ENCODE data around the gene MIB2.

Gene MIB2

DNA sequence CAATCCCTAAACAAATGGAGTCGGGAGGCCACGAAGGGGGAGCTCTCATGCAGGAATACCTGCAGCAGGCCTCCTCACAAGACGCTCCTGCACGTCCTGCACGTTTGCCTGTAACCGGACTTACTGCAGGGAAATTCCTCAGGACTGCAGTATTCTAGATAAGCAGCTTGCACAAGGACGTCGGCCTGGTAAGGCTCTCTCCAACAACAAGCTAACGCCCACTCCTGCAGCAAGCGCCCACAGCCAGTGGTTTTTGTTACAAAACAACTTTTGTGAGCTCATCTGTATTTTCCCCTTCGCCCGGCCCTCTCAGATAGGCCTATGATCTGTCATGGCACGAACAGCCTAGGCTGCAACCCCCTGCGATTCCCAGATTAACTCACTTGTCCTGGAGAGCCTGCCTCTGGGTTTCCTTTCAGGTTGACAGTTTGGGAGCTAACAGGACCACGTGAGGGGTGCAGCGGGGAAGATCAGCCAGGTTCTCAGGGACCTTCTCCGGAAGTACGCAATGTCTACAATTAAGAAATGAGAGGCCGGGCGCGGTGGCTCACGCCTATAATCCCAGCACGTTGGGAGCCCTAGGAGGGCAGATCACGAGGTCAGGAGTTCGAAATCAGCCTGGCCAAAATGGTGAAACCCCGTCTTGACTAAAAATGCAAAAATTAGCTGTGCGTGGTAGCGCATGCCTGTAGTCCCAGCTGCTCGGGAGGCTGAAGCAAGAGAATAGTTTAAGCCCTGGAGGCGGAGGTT, 921 bp upstream of the MIB2 start:
- DNase-seq (ENCODE audit: low read depth in 3 of 3), result peak; percentile 24 to 48 (median 45)

DNA sequence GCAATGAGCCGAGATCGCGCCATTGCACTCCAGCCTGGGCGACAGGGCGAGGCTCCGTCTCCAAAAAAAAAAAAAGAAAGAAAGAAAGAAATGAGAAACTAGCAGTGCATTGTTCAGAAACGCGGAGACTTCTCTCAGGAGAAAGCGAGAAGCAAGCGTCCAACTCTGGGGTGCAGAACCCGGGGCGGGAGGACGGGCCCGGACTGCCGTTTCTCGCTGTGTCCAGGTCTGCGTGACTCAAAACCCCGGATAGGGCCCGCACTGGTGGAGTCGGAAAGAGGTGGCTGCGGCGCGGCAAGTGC, 395 bp upstream of the MIB2 start:
- DNase-seq (ENCODE audit: low read depth in 3 of 3), result no peak

DNA sequence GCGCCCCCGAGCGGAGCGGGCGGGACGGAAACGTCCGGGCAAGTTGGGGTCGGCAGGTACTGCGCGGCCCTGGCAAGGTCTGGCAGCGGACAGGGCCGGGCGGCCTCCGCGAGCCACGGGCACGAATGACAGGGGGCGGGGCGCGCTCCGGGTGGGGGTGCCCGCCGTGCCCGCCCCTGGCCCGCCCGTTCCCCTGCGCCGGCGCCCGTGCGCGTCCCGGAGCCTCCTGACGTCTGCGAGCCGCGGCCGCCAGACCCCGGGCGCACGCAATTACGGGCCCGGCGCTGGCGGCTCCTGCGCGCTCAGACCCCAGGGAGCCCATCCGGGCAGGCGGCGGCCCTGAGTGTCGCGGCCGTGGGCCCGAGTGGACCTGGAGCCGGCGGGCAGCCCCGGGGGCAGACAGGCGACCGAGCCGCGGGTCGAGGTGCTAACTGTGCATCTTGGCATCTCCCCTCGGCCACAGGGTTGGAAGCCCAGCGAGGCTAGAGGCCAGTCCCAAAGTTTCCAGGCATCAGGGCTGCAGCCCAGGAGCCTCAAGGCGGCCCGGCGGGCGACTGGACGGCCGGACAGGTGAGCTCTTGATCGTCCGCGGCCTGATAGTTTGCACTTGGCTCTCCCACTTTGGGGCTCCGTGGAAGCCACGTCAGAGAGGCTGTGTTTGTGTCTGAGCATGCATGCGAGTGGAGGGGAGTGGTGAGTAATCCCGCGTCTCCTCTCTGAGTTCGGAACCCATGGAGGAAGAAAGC, 918 bp downstream of the MIB2 start:
- no peak for DNase-seq (ENCODE audit: low read depth in 3 of 3)

DNA sequence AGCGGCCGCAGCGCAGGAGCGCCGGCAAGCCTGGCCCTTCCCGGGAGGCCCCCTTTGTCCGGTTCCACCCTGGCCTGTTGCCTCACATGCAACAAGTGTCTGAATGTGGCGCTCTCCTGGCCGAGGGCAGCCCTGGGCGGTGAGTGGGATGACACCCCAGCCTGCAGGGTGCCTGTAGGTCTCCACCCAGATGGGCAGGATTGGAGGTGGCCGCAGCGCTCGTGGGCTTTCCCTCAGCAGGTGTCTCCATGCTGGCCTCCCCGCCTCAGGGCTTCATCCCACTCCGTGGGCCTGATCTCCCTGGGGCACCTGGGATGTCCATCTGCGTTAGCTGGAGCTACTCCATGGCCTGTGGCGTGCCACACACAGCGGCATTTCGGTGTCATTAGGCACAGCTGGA, 1.5 kb downstream of the MIB2 start:
- DNase-seq (ENCODE audit: low read depth in 3 of 3), result no peak

DNA sequence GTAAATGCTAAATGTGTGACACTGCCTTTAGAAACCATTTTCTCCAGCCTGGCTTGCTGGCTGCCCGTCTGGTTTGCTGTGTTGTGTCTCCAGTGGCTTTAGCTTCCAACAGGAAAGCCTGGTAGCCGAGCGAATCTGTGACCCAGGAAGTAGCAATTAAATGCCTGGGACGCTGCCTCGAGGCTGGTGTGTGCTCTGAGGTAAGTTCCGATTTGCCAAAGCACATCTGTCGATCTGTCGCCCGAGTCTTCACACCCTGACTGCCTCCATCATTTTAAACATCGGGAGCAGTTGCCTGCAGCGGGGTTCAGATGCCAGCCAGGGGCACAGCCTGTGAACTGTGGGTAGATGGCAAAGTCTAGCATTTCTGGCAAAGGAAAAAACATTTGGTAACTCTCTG, 2.2 kb downstream of the MIB2 start:
- DNase-seq (ENCODE audit: low read depth in 3 of 3), result no peak

DNA sequence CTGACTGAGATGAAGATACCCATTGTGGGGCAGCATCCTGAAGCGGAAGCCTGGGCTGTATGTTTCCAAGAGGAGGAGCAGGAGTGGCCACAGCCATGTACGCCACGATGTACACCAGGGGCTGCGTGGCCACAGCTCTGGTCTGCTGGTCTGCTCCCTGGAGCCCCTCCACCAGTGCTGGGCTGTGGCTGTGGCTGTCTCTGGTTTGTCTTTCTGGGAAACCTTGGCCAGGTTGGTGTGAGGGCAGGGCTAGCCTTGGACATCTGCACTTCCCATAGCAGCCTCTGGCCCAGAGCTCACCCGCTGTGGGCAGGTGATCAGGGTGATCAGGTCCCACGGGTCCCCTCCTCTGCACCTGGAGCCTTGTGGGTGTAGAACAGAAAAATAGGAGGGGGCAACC, 2.6 kb downstream of the MIB2 start:
- no peak for DNase-seq (ENCODE audit: low read depth in 3 of 3)

DNA sequence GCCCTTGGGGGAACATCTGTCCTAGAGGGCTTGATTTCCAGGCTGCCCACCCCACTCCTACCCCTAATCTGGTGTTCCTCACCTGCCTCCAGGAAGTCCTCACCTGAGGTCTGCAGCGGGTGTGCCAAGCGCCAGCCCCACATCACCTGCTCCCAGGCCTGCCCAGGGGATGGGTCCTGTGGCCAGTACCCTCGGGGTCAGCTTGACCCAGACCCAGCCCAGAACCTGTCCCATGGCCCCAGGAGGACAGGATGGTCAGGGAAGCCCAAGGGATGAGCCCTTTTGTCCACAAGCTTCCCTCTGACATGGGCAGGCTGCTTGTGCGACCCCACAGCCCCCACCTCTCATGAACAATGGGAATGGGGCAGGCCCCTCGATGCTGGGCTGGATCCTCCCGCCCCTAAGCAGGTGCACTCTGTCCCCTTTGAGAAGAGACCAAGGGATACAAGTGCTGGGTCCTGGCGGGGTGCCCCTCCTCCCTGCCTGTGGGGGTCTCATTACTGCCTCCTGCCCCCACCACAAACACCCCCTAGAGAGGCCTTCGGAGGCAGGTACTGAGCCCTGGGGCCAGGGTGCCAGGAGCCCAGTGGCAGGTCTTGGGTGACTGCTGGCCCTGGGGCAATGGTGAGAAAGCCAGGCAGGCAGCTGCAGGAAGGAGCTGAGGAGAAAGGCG, 3.2 kb downstream of the MIB2 start:
- no peak for DNase-seq (ENCODE audit: low read depth in 3 of 3)

DNA sequence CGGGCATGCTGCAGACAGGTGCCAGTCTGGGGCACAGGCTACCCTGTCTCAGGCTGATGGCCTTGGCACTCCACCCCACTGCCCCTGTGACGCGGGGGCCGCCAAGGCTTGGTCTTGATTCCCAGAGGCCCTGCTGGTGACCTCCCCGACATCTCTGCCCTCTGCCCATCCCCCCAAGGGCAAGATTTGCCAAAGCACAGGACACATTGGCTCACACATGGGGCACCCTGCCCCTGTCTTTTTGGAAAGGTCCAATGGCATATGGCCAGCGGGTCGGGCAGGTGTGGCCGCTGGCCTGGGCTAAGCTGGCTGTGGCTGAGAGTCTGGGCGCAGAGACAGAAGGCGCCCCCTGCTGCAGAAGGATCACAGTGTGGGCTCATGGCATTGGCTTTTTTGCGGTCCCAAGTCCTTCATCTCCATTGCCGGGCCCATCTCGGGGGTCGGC, 4.6 kb downstream of the MIB2 start:
- no peak for DNase-seq (ENCODE audit: low read depth in 3 of 3)

DNA sequence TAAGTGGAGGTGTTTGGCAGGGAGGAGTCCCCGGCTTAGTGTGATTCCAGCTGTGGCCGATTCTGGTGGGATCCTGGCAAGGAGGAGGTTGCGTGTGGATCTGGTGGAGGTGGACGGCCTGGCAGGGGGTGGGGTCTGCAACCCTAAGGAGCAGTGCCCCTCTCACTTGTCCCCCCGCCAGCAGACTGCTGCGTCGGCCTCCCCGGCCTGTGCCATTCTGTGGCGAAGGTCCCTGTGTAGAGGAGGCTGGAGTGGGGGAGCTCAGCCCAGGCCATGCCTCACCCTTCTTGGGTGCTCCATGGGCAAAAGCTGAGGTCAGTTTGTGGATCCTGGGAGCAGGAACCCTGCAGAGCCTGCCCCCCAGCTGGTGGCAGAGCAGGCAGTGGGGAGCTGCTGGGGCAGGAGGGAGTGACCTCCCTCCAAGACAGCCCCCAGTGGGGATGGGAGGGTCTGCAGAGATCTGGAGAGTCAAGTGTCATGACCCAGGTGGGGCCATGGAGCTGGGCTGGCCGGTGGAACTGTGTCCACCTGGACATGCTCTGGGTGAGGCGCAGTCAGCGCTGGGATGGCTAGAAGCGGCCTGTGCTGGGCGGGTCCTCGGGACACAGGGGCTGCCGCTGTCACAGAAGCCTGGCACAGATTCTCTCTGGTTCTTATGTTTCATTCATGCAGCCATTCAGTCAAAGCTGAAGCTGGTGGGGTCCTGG, 5.3 kb downstream of the MIB2 start:
- no peak for DNase-seq (ENCODE audit: low read depth in 3 of 3)

DNA sequence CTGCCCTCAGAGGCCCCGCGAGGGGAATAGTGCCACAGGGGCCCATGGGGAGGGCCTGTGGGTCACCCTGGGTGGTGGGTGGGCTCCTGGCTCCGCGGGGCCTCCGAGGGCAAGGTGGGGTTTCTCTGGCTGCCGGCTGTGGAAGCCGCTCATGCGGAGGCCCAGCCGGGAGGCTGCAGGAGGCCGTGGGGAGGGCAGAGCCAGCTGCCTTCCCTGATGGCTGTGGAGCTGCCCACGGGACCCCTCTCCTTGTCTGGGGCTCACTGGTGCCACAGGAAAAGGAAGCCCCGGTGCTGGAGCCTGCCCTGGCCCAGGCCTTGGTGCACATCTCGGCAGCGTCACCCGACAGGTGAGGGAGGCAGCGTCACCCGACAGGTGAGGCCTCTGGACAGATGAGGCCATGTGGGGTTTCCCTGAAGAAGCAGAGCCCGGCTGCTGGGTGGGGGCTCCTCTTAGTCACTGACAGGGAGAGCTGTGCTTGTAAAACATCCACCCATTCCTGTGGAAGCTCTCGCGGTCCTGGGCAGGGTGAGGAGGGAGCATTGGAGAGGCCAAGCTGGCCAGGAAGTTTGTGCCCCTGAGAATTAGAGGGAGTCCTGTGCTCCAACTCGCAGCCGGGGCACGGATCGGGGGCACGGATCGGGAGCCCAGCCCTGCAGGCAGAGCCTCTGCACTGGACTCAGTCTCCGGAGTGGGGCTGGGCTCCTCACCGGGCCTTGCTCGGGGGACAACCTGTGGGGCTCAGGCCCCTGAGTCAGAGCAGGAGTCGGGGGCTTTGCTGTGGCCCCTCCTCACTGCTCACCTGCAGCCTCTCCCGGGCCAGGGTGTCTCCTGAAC, 6.1 kb downstream of the MIB2 start:
- no peak for DNase-seq (ENCODE audit: low read depth in 3 of 3)

DNA sequence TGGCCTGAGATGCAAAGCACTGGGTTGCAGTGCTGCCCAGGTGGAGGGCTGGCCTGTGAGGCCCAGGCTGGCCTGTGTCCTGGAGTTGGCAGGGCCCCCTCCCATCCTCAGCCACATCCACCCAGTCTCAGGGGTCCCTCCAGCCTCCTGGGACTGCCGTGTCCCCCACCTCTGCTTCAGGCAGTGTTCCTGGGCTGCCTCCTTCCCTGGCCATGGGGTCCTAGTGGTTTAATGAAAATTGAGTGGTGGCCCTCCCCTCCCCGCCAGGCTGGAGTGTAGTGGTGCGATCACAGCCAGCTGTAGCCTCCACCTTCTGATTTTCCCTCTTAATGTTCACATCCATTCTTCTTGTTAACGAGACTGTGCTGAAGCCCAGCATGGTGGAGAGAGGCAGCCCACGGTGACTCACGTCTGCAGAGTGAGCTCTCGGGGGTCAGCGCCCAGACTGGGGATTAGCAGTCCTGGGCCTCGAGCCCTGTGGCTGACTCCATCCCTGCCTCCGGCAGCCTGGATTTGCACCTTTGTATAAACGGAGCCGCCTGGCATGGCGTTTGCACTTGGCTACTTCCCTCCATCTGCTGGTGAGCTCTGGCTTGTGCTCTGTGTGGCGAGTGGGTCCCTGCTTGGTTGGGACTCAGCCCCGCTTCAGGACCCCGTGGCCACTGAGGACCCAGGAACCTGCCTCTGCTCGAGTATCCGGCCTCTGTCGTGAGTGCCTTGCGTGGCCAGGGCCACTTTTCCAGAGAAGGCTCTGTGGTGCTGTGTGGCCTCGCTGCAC, 6.9 kb downstream of the MIB2 start:
- no peak for DNase-seq (ENCODE audit: low read depth in 3 of 3)

DNA sequence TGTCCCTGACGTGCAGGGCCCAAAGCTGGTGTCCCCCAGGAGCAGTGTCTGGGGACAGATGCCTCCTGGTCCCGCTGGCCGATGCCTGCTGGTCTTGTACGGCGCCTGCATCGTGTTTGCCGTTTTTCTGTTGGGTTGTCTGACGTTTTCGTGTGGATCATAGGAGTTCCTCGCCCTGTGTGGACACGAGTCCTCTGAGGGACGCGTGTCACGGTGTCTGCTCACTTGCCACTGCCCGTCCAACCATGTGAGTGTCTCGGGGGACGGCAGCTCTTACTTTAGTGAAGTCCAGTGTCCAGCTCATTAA, 7.4 kb downstream of the MIB2 start:
- DNase-seq (ENCODE audit: low read depth in 3 of 3), result no peak

DNA sequence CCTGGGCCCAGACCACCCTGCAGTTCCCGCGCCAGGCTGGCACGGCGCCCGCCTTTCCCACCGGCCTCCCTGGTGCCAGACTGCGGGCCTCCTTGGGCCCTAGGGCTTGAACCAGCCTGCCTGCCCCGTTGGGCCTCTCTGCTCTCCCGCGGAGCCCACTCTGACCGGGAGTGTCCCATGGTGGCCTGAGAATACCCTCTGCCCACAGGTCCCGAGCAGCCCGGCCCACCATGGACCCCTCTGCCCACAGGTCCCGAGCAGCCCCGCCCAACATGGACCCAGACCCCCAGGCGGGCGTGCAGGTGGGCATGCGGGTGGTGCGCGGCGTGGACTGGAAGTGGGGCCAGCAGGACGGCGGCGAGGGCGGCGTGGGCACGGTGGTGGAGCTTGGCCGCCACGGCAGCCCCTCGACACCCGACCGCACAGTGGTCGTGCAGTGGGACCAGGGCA, 7.9 kb downstream of the MIB2 start:
- no peak for DNase-seq (ENCODE audit: low read depth in 3 of 3)

DNA sequence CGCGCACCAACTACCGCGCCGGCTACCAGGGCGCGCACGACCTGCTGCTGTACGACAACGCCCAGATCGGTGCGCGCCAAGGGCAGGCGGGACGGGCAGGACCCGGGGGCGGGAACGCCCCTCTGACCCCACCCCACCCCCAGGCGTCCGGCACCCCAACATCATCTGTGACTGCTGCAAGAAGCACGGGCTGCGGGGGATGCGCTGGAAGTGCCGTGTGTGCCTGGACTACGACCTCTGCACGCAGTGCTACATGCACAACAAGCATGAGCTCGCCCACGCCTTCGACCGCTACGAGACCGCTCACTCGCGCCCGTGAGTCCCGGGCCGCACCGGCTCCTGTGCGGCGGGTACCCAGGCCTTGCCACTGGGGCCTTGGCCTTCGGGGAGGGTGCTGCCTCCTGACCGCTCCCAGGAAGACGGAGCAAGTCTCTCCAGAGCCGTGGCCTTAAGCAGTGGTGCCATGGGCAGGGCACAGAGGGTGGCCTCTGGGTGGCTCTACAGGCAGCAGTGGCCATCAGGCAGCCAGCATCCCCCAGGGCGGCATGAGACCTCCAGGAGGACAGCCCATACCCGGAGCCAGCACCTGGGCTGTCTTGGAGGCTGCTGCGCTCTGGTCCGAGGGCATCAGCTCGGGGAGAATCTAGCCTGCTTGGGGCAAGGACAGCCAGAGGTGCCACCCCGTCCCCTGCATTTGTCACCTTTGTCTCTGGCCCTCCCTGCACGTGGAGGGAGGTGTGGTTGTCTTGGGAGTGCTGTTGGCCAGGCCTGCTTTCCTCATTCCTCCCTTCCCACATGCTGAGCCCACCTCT, 8.5 kb downstream of the MIB2 start:
- DNase-seq (ENCODE audit: low read depth in 3 of 3), result no peak

DNA sequence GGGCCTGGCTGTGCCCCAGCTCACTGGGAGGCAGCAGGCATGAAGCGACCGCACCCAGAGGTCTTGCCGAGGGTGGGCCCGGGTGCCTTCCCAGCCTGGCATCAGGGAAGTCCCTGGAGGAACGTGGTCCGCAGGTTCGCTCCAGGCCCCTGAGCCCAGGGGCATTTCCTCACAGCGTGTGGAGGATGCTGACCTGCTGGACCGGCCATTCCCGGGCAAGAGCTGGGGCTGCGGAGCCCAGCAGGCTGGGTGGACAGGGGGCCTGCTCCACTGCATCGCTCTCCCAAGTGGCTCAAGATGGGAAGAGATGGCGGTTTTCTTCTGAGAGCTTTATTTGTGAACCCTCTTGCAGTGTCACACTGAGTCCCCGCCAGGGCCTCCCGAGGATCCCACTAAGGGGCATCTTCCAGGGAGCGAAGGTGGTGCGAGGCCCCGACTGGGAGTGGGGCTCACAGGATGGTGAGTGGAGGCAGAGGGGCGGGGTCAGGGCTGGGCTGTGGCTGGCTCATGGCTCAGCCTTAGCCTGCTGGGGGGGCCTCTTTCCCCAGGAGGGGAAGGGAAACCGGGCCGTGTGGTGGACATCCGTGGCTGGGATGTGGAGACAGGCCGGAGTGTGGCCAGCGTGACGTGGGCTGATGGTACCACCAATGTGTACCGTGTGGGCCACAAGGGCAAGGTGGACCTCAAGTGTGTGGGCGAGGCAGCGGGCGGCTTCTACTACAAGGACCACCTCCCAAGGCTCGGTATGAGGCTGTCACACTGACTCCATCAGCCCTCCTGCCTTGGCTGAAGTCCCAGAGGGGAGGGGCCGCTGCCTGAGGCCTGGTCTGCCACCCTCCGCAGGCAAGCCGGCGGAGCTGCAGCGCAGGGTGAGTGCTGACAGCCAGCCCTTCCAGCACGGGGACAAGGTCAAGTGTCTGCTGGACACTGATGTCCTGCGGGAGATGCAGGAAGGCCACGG, 9.4 kb downstream of the MIB2 start:
- DNase-seq (ENCODE audit: low read depth in 3 of 3), result no peak

DNA sequence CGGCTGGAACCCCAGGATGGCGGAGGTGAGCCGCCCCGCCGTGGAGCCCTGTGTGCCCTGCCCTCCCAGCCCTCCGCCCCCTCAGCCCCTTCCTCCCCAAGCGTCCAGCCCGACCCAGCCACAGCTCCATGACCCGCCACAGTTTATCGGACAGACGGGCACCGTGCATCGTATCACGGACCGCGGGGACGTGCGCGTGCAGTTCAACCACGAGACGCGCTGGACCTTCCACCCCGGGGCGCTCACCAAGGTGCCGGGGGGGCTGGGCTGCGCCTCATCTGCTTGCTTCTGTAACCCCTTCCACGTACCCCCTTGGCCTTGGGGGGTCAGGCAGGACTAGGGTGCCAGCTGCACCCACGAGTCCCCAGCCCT, 10.1 kb downstream of the MIB2 start:
- DNase-seq (ENCODE audit: low read depth in 3 of 3), result no peak

DNA sequence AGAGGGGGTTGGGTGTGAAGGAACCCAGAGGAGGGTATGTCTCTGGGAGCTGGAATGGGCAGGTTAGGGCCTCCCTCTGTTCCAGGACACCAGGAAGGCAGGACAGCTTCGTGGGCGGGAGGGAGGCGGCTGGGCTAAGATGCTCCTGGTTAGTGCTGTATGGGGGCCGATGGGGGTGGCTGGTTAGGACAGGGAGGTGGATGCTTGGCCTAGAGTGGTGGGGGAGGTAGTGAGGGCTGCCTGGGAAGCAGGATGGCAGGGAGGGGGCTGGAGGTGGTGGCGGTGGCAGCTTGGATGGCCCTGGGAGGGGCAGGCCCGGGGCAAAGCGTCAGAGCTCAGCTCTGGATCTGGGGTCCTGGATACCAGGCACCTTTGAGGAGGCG, 10.5 kb downstream of the MIB2 start:
- no peak for DNase-seq (ENCODE audit: low read depth in 3 of 3)

DNA sequence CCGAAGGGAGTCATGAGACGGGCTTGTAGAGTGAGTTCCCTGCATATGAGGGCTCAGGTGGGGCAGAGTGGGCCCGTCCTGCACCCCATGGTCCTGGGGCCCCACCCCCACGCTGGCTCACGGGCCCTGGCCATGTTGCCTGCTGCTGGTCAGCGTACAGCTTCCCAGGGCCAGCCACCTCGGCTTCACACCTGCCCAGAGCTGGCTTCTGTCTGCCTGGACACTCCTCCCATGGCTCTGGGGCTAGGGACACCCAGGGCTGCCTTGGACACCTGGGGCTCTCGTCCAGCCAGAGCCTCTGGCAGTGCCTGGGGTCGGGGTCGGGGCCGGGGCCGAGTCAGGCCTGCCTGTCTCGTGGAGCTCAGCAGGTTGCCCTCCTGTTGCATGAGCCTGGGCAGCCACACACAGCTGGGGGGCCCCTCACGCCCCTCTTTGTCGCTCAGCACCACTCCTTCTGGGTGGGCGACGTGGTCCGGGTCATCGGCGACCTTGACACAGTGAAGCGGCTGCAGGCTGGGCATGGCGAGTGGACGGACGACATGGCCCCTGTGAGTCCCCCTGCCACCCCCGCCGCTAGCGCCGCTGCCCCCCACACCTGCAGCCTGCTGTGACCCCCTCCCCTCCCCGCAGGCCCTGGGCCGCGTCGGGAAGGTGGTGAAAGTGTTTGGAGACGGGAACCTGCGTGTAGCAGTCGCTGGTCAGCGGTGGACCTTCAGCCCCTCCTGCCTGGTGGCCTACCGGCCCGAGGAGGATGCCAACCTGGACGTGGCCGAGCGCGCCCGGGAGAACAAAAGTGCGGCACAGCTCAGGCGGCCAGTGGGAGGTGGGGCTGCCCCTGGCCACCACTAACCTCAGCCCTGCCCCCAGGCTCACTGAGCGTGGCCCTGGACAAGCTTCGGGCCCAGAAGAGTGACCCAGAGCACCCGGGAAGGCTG, 11.2 kb downstream of the MIB2 start:
- no peak for DNase-seq (ENCODE audit: low read depth in 3 of 3)

Measured in stimulated activated CD4-positive, alpha-beta T cell treated with anti-CD3 and anti-CD28 coated beads, TNF-alpha, amount 100 ng/mL, for 48 hours (primary cell).